Ascending aorta (tissue), 2 donors: ENCODE results near the gene SAMD13. TPM values are rescaled to one million over a fixed set of nuclear protein-coding genes. Genes with fewer than 3 reads are reported as not detected.

Source experiments
- DNase-seq, 2 donors: peaks; one replicate each; pipeline ENCODE4 v3.0.0-alpha.2; 2019; ENCODE audit warnings: low spot score in 2 of 2
- H3K27ac ChIP-seq, 2 donors: fragments of 200-600 bp; sonication (generic); one replicate each; pipeline ENCODE4 v1.5.1; 2016 to 2017; ENCODE audit warnings: mild to moderate bottlenecking in 1 of 2
- H3K27me3 ChIP-seq: fragments of 200-600 bp; sonication (generic); one replicate; pipeline ENCODE4 v1.5.1; 2017
- H3K36me3 ChIP-seq, 2 donors: fragments of 200-600 bp; sonication (generic); one replicate each; pipeline ENCODE4 v1.5.1; 2016
- H3K4me1 ChIP-seq, 2 donors: fragments of 200-600 bp; sonication (generic); one replicate each; pipeline ENCODE4 v1.5.1; 2016 to 2017; ENCODE audit warnings: mild to moderate bottlenecking in 1 of 2
- H3K4me3 ChIP-seq, 2 donors: fragments of 200-600 bp; sonication (generic); one replicate each; pipeline ENCODE4 v1.5.1; 2016 to 2017; ENCODE audit warnings: mild to moderate bottlenecking in 1 of 2
- H3K9me3 ChIP-seq, 2 donors: fragments of 200-600 bp; sonication (generic); one replicate each; pipeline ENCODE4 v1.5.1; 2016
- intact Hi-C: fragments of 100-400 bp; cut with DNase I; formaldehyde crosslinking; loops from one replicate; pipeline ENCODE4 v1.15.1; 2023
- total RNA-seq: library from RNA; depleted of rRNA; stranded (reverse); fragments of >200 nt; gene quantifications from one replicate; pipeline ENCODE4 v1.1.0, GENCODE V29; 2016
- TF ChIP-seq, protein P1 (sequence below), 3 experiments: fragments of 200-600 bp in 2 of 3; fragments of 450-650 bp in 1 of 3; sonication (generic) in 2 of 3; IDR thresholded peaks; one replicate each; pipeline ENCODE4 v1.5.1; 2016 to 2019; ENCODE audit warnings: antibody characterized with exemption in 3 of 3, mild to moderate bottlenecking in 1 of 3, moderate library complexity in 1 of 3

The SAMD13 gene
- total RNA-seq, 1 donor from 2014 or later = not detected

DNA sequence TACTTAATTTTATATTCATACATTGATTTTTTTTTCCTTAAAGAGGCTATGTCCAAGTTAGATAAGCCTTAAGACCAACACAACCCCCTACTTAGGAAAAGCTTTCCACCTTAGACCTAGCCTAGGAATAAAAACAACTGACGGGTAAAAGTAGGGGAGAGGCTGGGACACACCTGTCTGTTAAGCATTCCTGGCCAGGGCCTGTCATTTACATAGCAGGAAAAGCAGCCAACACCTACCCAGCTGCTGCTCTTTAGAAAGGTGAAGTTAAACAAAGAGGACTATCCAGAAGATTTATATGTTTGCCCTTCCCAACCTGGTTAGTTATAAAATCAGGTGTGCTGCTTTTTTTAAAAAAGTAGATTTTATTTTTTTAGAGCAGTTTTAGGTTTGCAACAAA, 29.1 kb upstream of the SAMD13 start:
- no peak overlapping the region for H3K4me3 ChIP-seq
- DNase-seq = no peak
- TF ChIP-seq, protein P1, sequence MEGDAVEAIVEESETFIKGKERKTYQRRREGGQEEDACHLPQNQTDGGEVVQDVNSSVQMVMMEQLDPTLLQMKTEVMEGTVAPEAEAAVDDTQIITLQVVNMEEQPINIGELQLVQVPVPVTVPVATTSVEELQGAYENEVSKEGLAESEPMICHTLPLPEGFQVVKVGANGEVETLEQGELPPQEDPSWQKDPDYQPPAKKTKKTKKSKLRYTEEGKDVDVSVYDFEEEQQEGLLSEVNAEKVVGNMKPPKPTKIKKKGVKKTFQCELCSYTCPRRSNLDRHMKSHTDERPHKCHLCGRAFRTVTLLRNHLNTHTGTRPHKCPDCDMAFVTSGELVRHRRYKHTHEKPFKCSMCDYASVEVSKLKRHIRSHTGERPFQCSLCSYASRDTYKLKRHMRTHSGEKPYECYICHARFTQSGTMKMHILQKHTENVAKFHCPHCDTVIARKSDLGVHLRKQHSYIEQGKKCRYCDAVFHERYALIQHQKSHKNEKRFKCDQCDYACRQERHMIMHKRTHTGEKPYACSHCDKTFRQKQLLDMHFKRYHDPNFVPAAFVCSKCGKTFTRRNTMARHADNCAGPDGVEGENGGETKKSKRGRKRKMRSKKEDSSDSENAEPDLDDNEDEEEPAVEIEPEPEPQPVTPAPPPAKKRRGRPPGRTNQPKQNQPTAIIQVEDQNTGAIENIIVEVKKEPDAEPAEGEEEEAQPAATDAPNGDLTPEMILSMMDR (IDR thresholded peaks at IDR 0.05) = no peak
- intact Hi-C loops = no loop called here
- H3K36me3 ChIP-seq = no peaks in the 10 kb centered on the region
- H3K27me3 ChIP-seq = no peaks in the 10 kb centered on the region
- no peaks in the 10 kb centered on the region for H3K4me1 ChIP-seq
- no peak overlapping the region for H3K27ac ChIP-seq
- no peaks in the 10 kb centered on the region for H3K9me3 ChIP-seq

- H3K27ac ChIP-seq = no peak overlapping the region
- intact Hi-C loops = no loop called here
- no peaks in the 10 kb centered on the region for H3K27me3 ChIP-seq
- no peak for DNase-seq
- TF ChIP-seq, protein P1 (IDR thresholded peaks at IDR 0.05) = no peak
- no peaks in the 10 kb centered on the region for H3K9me3 ChIP-seq
- no peak overlapping the region for H3K4me3 ChIP-seq
- H3K4me1 ChIP-seq = no peaks in the 10 kb centered on the region
- H3K36me3 ChIP-seq = no peaks in the 10 kb centered on the region
Measured at GRCh38 chr1:84277343-84278059, 24.0 kb upstream of the SAMD13 start.

- intact Hi-C loops = no loop called here
- Histone ChIP-seq H3K9me3 (no peaks in the 10 kb centered on the region), H3K27ac (no peak overlapping the region), H3K4me1 (no peaks in the 10 kb centered on the region), H3K36me3 (no peaks in the 10 kb centered on the region), H3K4me3 (no peak overlapping the region), H3K27me3 (no peaks in the 10 kb centered on the region)
- DNase-seq = no peak
- TF ChIP-seq, protein P1 (IDR thresholded peaks at IDR 0.05) = no peak
Measured at GRCh38 chr1:84278905-84279304, 22.6 kb upstream of the SAMD13 start.

- Histone ChIP-seq H3K4me1 (no peaks in the 10 kb centered on the region), H3K27me3 (no peaks in the 10 kb centered on the region), H3K27ac (no peak overlapping the region), H3K36me3 (no peaks in the 10 kb centered on the region), H3K9me3 (no peaks in the 10 kb centered on the region), H3K4me3 (no peak overlapping the region)
- no peak for DNase-seq
- intact Hi-C loops = no loop called here
- TF ChIP-seq, protein P1 (IDR thresholded peaks at IDR 0.05) = no peak
Measured at GRCh38 chr1:84280912-84281311, 20.6 kb upstream of the SAMD13 start.

- H3K36me3 ChIP-seq = no peaks in the 10 kb centered on the region
- no peak overlapping the region for H3K27ac ChIP-seq
- no peaks in the 10 kb centered on the region for H3K4me1 ChIP-seq
- H3K27me3 ChIP-seq = no peaks in the 10 kb centered on the region
- DNase-seq = no peak
- intact Hi-C loops = no loop called here
- H3K9me3 ChIP-seq = peaks cover 0 to 13% of the 10 kb centered on the region in 2 donors
- no peak overlapping the region for H3K4me3 ChIP-seq
- TF ChIP-seq, protein P1 (IDR thresholded peaks at IDR 0.05) = no peak
Measured at GRCh38 chr1:84282780-84283333, 18.7 kb upstream of the SAMD13 start.
